Neural cell (in vitro differentiated cells): ENCODE measurements around the gene PPOX. TPM values are rescaled to one million over a fixed set of nuclear protein-coding genes. Genes with fewer than 3 reads are reported as not detected.

Experiments used
- polyA plus RNA-seq: library from polyadenylated mRNA; depleted of rRNA; stranded (reverse); fragments of >200 nt; gene quantifications from 2 replicates; pipeline ENCODE4 v1.2.3, GENCODE V29; 2014
- small RNA-seq, 3 experiments: library from RNA; depleted of rRNA; stranded (forward); fragments of <200 nt; gene quantifications; one replicate each; pipeline ENCODE3, GENCODE V24; 2012

The PPOX gene
- polyA plus RNA-seq, 1 donor from 2014 or later = 93.9 TPM

Small RNA genes within 50 kb of the gene (small RNA-seq; reads per million reads assigned to genes)
- 0 reads per million in 3 experiments for gene RF01225

Other genes with a start within 250 kb of the PPOX start
- not detected in 2 replicates for gene ITLN2, start 211.6 kb upstream of the PPOX start, polyA plus RNA-seq
- gene F11R, start 145.3 kb upstream of the PPOX start, polyA plus RNA-seq = 4.3 and 7.3 TPM in 2 replicates
- 59.6 and 63.5 TPM in 2 replicates for gene TSTD1, start 127.5 kb upstream of the PPOX start, polyA plus RNA-seq
- 366 and 457 TPM in 2 replicates for gene USF1, start 120.4 kb upstream of the PPOX start, polyA plus RNA-seq
- gene ARHGAP30, start 96.5 kb upstream of the PPOX start, polyA plus RNA-seq = not detected in 2 replicates
- not detected in 2 replicates for gene NECTIN4, start 76.9 kb upstream of the PPOX start, polyA plus RNA-seq
- 78.1 and 106 TPM in 2 replicates for gene KLHDC9, start 68.1 kb upstream of the PPOX start, polyA plus RNA-seq
- gene PFDN2, start 48.4 kb upstream of the PPOX start, polyA plus RNA-seq = 161 and 193 TPM in 2 replicates
- 66.1 and 83.5 TPM in 2 replicates for gene NIT1, start 48.3 kb upstream of the PPOX start, polyA plus RNA-seq
- 29.6 and 42.6 TPM in 2 replicates for gene DEDD, start 33.8 kb upstream of the PPOX start, polyA plus RNA-seq
- gene UFC1, start 12.4 kb upstream of the PPOX start, polyA plus RNA-seq = 87.4 and 104 TPM in 2 replicates
- 18.3 and 20.2 TPM in 2 replicates for gene USP21, start 6.9 kb upstream of the PPOX start, polyA plus RNA-seq
- 39.8 and 43.7 TPM in 2 replicates for gene B4GALT3, start 11.1 kb downstream of the PPOX start, polyA plus RNA-seq
- gene ADAMTS4, start 32.6 kb downstream of the PPOX start, polyA plus RNA-seq = 0.04 TPM in 1 of 2 replicates, not detected in the other
- gene NDUFS2, start 35.9 kb downstream of the PPOX start, polyA plus RNA-seq = 166 and 197 TPM in 2 replicates
- gene FCER1G, start 48.9 kb downstream of the PPOX start, polyA plus RNA-seq = 3.5 TPM in 1 of 2 replicates, not detected in the other
- gene APOA2, start 57.2 kb downstream of the PPOX start, polyA plus RNA-seq = not detected in 2 replicates
- gene TOMM40L, start 59.6 kb downstream of the PPOX start, polyA plus RNA-seq = 32.5 and 40.1 TPM in 2 replicates
- not detected in 2 replicates for gene NR1I3, start 71.8 kb downstream of the PPOX start, polyA plus RNA-seq
- gene PCP4L1, start 92.3 kb downstream of the PPOX start, polyA plus RNA-seq = 51.2 and 62.5 TPM in 2 replicates
- 0.92 TPM in 1 of 2 replicates, not detected in the other for gene MPZ, start 143.5 kb downstream of the PPOX start, polyA plus RNA-seq
- 24.2 and 41.6 TPM in 2 replicates for gene SDHC, start 148.0 kb downstream of the PPOX start, polyA plus RNA-seq
- not detected in 2 replicates for gene CFAP126, start 201.4 kb downstream of the PPOX start, polyA plus RNA-seq